Measurements from ENCODE around the gene LRRK1. TPM values are rescaled to one million over a fixed set of nuclear protein-coding genes. Genes with fewer than 3 reads are reported as not detected.

Gene LRRK1
- total and polyA plus RNA-seq, 2 experiments from 2014 or later, result 2.6 to 4.5 TPM

- Histone ChIP-seq H3K27me3 (ENCODE audit: insufficient read depth) (no peaks in the 10 kb centered on the region), H2AFZ (no peak overlapping the region), H3K4me2 (no peak overlapping the region), H3K27ac (ENCODE audit: low read depth) (no peak overlapping the region), H3K79me2 (replicated peaks; ENCODE audit: insufficient read depth) (no peaks in the 10 kb centered on the region), H3K4me3 (no peak overlapping the region), H3K4me1 (ENCODE audit: insufficient read depth) (peaks cover 9% of the 10 kb centered on the region), H3K36me3 (ENCODE audit: insufficient read depth) (no peaks in the 10 kb centered on the region), H3F3A (replicated peaks; ENCODE audit: low read depth) (no peaks in the 10 kb centered on the region), H3K9me2 (ENCODE audit: insufficient read depth) (no peaks in the 10 kb centered on the region), H4K20me1 (replicated peaks; ENCODE audit: insufficient read depth) (no peaks in the 10 kb centered on the region)
- no peak overlapping the region for H3K4me3 Mint-ChIP-seq
- DNase-seq (ENCODE audit: low spot score), result no peak
- H3K9me3 Mint-ChIP-seq, result peaks cover under 1% of the 10 kb centered on the region; the same call in 1 of the 3 replicates
- TF ChIP-seq, protein P1, sequence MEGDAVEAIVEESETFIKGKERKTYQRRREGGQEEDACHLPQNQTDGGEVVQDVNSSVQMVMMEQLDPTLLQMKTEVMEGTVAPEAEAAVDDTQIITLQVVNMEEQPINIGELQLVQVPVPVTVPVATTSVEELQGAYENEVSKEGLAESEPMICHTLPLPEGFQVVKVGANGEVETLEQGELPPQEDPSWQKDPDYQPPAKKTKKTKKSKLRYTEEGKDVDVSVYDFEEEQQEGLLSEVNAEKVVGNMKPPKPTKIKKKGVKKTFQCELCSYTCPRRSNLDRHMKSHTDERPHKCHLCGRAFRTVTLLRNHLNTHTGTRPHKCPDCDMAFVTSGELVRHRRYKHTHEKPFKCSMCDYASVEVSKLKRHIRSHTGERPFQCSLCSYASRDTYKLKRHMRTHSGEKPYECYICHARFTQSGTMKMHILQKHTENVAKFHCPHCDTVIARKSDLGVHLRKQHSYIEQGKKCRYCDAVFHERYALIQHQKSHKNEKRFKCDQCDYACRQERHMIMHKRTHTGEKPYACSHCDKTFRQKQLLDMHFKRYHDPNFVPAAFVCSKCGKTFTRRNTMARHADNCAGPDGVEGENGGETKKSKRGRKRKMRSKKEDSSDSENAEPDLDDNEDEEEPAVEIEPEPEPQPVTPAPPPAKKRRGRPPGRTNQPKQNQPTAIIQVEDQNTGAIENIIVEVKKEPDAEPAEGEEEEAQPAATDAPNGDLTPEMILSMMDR (conservative IDR thresholded peaks at IDR 0.05; ENCODE audit: low read depth in 2 of 2), result no peak
- TF ChIP-seq EZH2phosphoT487 (IDR thresholded peaks at IDR 0.05; ENCODE audit: unreplicated experiment) (no peak), REST (IDR thresholded peaks at IDR 0.05; ENCODE audit: unreplicated experiment) (no peak), STAT1 (IDR thresholded peaks at IDR 0.05; ENCODE audit: unreplicated experiment) (no peak), NANOG (IDR thresholded peaks at IDR 0.05; ENCODE audit: borderline replicate concordance) (no peak)
- H3K27ac Mint-ChIP-seq, result no peak overlapping the region
- H3K4me1 Mint-ChIP-seq, result peaks cover 21% of the 10 kb centered on the region
- H3K36me3 Mint-ChIP-seq (ENCODE audit: low read depth), result peaks cover 6% of the 10 kb centered on the region
- no peak for ATAC-seq
- peaks cover 4% of the 10 kb centered on the region for H3K27me3 Mint-ChIP-seq (ENCODE audit: insufficient read depth, low read depth, poor library complexity)
Measured at GRCh38 chr15:101022876-101023275, 103.7 kb downstream of the LRRK1 start.

GRCh38 chr15:101023501-101024072, 104.4 kb downstream of the LRRK1 start:
- H3K27ac ChIP-seq (ENCODE audit: low read depth), result no peak overlapping the region
- H3K9me2 ChIP-seq (ENCODE audit: insufficient read depth), result no peaks in the 10 kb centered on the region
- no peaks in the 10 kb centered on the region for H4K20me1 ChIP-seq (replicated peaks; ENCODE audit: insufficient read depth)
- no peak overlapping the region for H2AFZ ChIP-seq
- no peak for DNase-seq (ENCODE audit: low spot score)
- Mint-ChIP-seq H3K27ac (no peak overlapping the region), H3K27me3 (ENCODE audit: insufficient read depth, low read depth, poor library complexity) (peaks cover 2% of the 10 kb centered on the region), H3K4me1 (peaks cover 24% of the 10 kb centered on the region), H3K9me3 (no peaks in the 10 kb centered on the region), H3K36me3 (ENCODE audit: low read depth) (no peaks in the 10 kb centered on the region; the same call in 2 of the 3 replicates), H3K4me3 (no peak overlapping the region)
- H3F3A ChIP-seq (replicated peaks; ENCODE audit: low read depth), result no peaks in the 10 kb centered on the region
- no peak for ATAC-seq
- no peaks in the 10 kb centered on the region for H3K36me3 ChIP-seq (ENCODE audit: insufficient read depth)
- H3K79me2 ChIP-seq (replicated peaks; ENCODE audit: insufficient read depth), result no peaks in the 10 kb centered on the region
- H3K4me2 ChIP-seq, result no peak overlapping the region
- H3K27me3 ChIP-seq (ENCODE audit: insufficient read depth), result no peaks in the 10 kb centered on the region
- H3K4me3 ChIP-seq, result no peak overlapping the region
- H3K4me1 ChIP-seq (ENCODE audit: insufficient read depth), result peaks cover 9% of the 10 kb centered on the region
- TF ChIP-seq EZH2phosphoT487 (IDR thresholded peaks at IDR 0.05; ENCODE audit: unreplicated experiment), result no peak
- TF ChIP-seq, protein P1 (conservative IDR thresholded peaks at IDR 0.05; ENCODE audit: low read depth in 2 of 2), result no peak
- TF ChIP-seq CREB1 (CRISPR knock-in tag; IDR thresholded peaks at IDR 0.05; ENCODE audit: low read depth), result no peak
- TF ChIP-seq ZNF114 (CRISPR knock-in tag; IDR thresholded peaks at IDR 0.05), result no peak
- no peak for TF ChIP-seq ZNF331 (CRISPR knock-in tag; IDR thresholded peaks at IDR 0.05; ENCODE audit: low read depth)
- no peak for TF ChIP-seq EZH2 (IDR thresholded peaks at IDR 0.05; ENCODE audit: low read depth, unreplicated experiment)

All from GM23338 (cell line).